B cell (primary cell): Measurements from ENCODE around the gene RGS14. TPM values are rescaled to one million over a fixed set of nuclear protein-coding genes. Genes with fewer than 3 reads are reported as not detected.

Experiments used
- ATAC-seq: fragments of 200-7000 bp; cut with Tn5 transposase; one replicate; pipeline ENCODE4 v1.10.0; 2021; ENCODE audit warnings: low read depth, mild to moderate bottlenecking, moderate number of reproducible peaks, moderate library complexity
- CTCF ChIA-PET: fragments of 350-600 bp; sonication (Branson Sonifier 250); formaldehyde crosslinking; loops from one replicate; lab custom pipeline; 2021; ENCODE audit warnings: antibody characterized with exemption, inconsistent platforms; lab: Charles Lee
- POLR2A ChIA-PET: fragments of 350-600 bp; sonication (Branson Sonifier 250); formaldehyde crosslinking; loops from one replicate; lab custom pipeline; 2021; ENCODE audit warnings: antibody characterized with exemption; lab: Charles Lee
- DNase-seq: peaks from one replicate; pipeline ENCODE4 v3.0.0; 2013
- H2AFZ ChIP-seq: 2 replicates; pipeline ENCODE4 v1.6.1; 2012; ENCODE audit warnings: mild to moderate bottlenecking, low read depth, low read length; ENCODE audit not compliant: insufficient read depth, poor library complexity, severe bottlenecking
- H3K27ac ChIP-seq, 2 donors: 1 replicate in 1 of 2; 2 replicates in 1 of 2; pipeline ENCODE4 v1.5.1; 2012 to 2013; ENCODE audit warnings: low read length in 2 of 2, mild to moderate bottlenecking in 2 of 2, moderate library complexity in 1 of 2
- H3K27me3 ChIP-seq, 4 experiments: fragments of 200-600 bp in 1 of 4; sonication (generic) in 1 of 4; replicated peaks in 1 of 4; 1 replicate in 2 of 4; 2 replicates in 2 of 4; pipeline versions ENCODE4 v1.6.1 to v1.7.0; 2013 to 2016; ENCODE audit warnings: low read length in 3 of 4, mild to moderate bottlenecking in 2 of 4, mixed read lengths in 1 of 4, moderate library complexity in 1 of 4; ENCODE audit not compliant: insufficient read depth in 4 of 4, control insufficient read depth in 3 of 4; ENCODE audit errors: control extremely low read depth in 1 of 4
- H3K36me3 ChIP-seq, 2 experiments: replicated peaks in 1 of 2; 1 replicate in 1 of 2; 2 replicates in 1 of 2; pipeline versions ENCODE4 v1.6.1 to v1.7.1; 2013; ENCODE audit warnings: low read length in 1 of 2; ENCODE audit not compliant: insufficient read depth in 2 of 2, control insufficient read depth in 1 of 2; ENCODE audit errors: control extremely low read depth in 1 of 2, extremely low read depth in 1 of 2
- H3K4me1 ChIP-seq, 2 donors: fragments of 200-600 bp in 1 of 2; sonication (generic) in 1 of 2; 1 replicate in 1 of 2; 2 replicates in 1 of 2; pipeline versions ENCODE4 v1.5.1 to v1.6.1; 2013 to 2017; ENCODE audit warnings: low read length in 2 of 2; ENCODE audit not compliant: control insufficient read depth in 2 of 2, insufficient read depth in 2 of 2
- H3K4me2 ChIP-seq: replicated peaks from 2 replicates; pipeline ENCODE3; 2012; ENCODE audit warnings: mild to moderate bottlenecking, low read depth, low read length; ENCODE audit not compliant: poor library complexity, severe bottlenecking
- H3K4me3 ChIP-seq, 5 experiments: fragments of 200-600 bp in 1 of 5; sonication (generic) in 1 of 5; 1 replicate in 3 of 5; 2 replicates in 2 of 5; pipeline versions ENCODE4 v1.5.1 to v1.7.0; 2011 to 2016; ENCODE audit warnings: low read length in 4 of 5, mild to moderate bottlenecking in 4 of 5, low read depth in 2 of 5, control low read depth in 1 of 5, moderate library complexity in 1 of 5; ENCODE audit not compliant: insufficient read depth in 1 of 5; ENCODE audit errors: control extremely low read depth in 1 of 5, extremely low read depth in 1 of 5
- H3K79me2 ChIP-seq: fragments of 200-600 bp; sonication (generic); one replicate; pipeline ENCODE4 v1.6.0; 2016; ENCODE audit warnings: low read length; ENCODE audit not compliant: control insufficient read depth, insufficient read depth
- H3K9ac ChIP-seq: fragments of 200-600 bp; sonication (generic); 2 replicates; pipeline ENCODE4 v1.6.1; 2017; ENCODE audit warnings: mild to moderate bottlenecking, low read length, moderate library complexity
- H3K9me3 ChIP-seq, 3 donors: one replicate each; pipeline versions ENCODE4 v1.6.1 to v1.7.1; 2013; ENCODE audit warnings: low read length in 2 of 3; ENCODE audit not compliant: control insufficient read depth in 2 of 3, insufficient read depth in 1 of 3; ENCODE audit errors: control extremely low read depth in 1 of 3
- H4K20me1 ChIP-seq: 2 replicates; pipeline ENCODE4 v1.6.0; 2012; ENCODE audit warnings: mild to moderate bottlenecking, low read length; ENCODE audit not compliant: insufficient read depth, control insufficient read depth, poor library complexity, severe bottlenecking
- H3K27ac Mint-ChIP-seq: one replicate; pipeline ENCODE4 v1.8.0; 2021; ENCODE audit warnings: mixed read lengths
- H3K27me3 Mint-ChIP-seq: one replicate; pipeline ENCODE4 v1.8.0; 2021; ENCODE audit warnings: mixed read lengths
- H3K4me1 Mint-ChIP-seq: one replicate; pipeline ENCODE4 v1.8.0; 2021; ENCODE audit warnings: mixed read lengths
- H3K4me3 Mint-ChIP-seq: one replicate; pipeline ENCODE4 v1.8.0; 2021; ENCODE audit warnings: mixed read lengths
- H3K9me3 Mint-ChIP-seq: one replicate; pipeline ENCODE4 v1.8.0; 2022; ENCODE audit warnings: mixed read lengths; ENCODE audit not compliant: insufficient read depth
- EZH2 ChIP-seq: IDR thresholded peaks from 2 replicates; pipeline ENCODE4 v1.6.1; 2012; ENCODE audit warnings: borderline replicate concordance, low read depth, mild to moderate bottlenecking, moderate library complexity, low read length; ENCODE audit not compliant: insufficient read depth, poor library complexity, severe bottlenecking
- WGBS: methylation state at CpG from one replicate; pipeline ENCODE4 v1.1.5; 2013; ENCODE audit warnings: missing lambda C conversion rate; ENCODE audit not compliant: insufficient coverage; 5-methylcytosine and 5-hydroxymethylcytosine counted together
- intact Hi-C: fragments of 100-400 bp; cut with micrococcal nuclease; formaldehyde crosslinking; loops from one replicate; pipeline ENCODE4 v1.10.0; 2022
- polyA plus RNA-seq: library from polyadenylated mRNA; depleted of rRNA; stranded (reverse); fragments of >200 nt; gene quantifications from 2 replicates; pipeline ENCODE4 v1.2.3, GENCODE V29; 2012
- total RNA-seq, 2 donors: library from RNA; stranded (reverse); fragments of 120-200 nt in 1 of 2; gene quantifications; 1 replicate in 1 of 2; 2 replicates in 1 of 2; pipeline versions ENCODE4 v1.2.3 to v1.2.4, GENCODE V29; 2013 to 2022
- TF ChIP-seq, protein P1 (sequence below): fragments of 200-600 bp; IDR thresholded peaks from one replicate; pipeline ENCODE4 v1.8.0; 2022; ENCODE audit warnings: antibody characterized with exemption, mild to moderate bottlenecking

The RGS14 gene
- total and polyA plus RNA-seq, 2 donors (not counting 1 experiment from before 2014, with no cell fraction given): 85.8 to 184 TPM

DNA sequence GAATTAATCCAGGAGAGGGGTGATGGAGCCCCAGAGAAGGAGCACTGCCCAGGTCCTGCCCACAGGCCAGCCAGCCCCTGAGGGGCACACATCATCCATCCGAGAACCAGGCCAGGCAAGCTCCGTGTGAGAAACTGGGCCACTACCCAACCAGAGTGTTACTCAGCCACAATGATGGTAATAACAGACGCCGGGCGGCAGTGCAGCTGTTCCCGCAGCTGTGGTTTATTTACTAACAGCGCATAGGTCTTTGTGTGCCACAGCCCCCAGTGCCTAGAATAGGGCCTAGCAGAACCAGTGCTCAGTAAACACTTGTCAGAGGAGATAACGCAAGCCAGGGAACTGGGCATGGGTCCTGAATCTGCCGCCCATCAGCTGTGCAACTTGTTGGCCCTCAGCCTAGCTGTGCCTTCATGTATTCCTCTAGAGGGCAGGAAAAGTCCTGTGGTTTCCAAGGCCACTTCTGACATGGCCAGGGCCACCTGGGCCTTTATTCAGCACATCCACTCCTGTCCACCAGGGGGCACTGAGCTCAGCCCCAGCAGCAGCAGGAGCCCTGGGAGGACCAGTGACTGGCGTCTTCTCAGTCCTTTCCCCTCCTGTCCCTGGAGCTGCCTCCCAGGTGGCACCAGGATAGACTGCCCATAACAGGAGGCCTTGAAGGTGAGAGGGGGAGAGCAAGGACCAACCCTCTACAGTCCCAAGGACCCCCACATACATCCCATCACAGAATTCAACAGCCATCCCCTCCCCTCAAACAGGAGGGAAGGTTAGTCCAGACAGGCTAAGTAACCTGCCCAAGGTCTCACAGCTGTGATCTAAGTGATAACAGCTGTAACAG, 48.2 kb upstream of the RGS14 start:
- H3K4me2 ChIP-seq: peak overlapping the region; percentile 99

More for the DNA sequence above, 48.2 kb upstream of the RGS14 start:
- H3K27ac Mint-ChIP-seq: peak overlapping the region; percentile 50
- Histone ChIP-seq H3K4me1 (peaks cover 54 to 73% of the 10 kb centered on the region in 2 donors), H3K36me3 (peaks cover 2 to 28% of the 10 kb centered on the region in 2 experiments), H2AFZ (no peak overlapping the region), H3K27ac (no peak overlapping the region), H3K4me3 (no peak overlapping the region), H4K20me1 (peaks cover 63% of the 10 kb centered on the region), H3K27me3 (no peaks in the 10 kb centered on the region), H3K9ac (no peak overlapping the region), H3K9me3 (peaks cover 0 to 2% (median 0%) of the 10 kb centered on the region in 3 donors), H3K79me2 (peaks cover 28% of the 10 kb centered on the region)
- H3K27me3 Mint-ChIP-seq: no peaks in the 10 kb centered on the region
- peak; percentile 34 for ATAC-seq
- TF ChIP-seq, protein P1, sequence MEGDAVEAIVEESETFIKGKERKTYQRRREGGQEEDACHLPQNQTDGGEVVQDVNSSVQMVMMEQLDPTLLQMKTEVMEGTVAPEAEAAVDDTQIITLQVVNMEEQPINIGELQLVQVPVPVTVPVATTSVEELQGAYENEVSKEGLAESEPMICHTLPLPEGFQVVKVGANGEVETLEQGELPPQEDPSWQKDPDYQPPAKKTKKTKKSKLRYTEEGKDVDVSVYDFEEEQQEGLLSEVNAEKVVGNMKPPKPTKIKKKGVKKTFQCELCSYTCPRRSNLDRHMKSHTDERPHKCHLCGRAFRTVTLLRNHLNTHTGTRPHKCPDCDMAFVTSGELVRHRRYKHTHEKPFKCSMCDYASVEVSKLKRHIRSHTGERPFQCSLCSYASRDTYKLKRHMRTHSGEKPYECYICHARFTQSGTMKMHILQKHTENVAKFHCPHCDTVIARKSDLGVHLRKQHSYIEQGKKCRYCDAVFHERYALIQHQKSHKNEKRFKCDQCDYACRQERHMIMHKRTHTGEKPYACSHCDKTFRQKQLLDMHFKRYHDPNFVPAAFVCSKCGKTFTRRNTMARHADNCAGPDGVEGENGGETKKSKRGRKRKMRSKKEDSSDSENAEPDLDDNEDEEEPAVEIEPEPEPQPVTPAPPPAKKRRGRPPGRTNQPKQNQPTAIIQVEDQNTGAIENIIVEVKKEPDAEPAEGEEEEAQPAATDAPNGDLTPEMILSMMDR: peak; percentile 86
- no peak for TF ChIP-seq EZH2
- ChIA-PET CTCF (interaction anchor here (0.6 to 4.9 kb wide), 34 partner anchors 9 to 844 kb away, joined by 3 to 34 read pairs (median 4); partner anchors contain the start of genes LMAN2, NHP2 and TMED9), POLR2A (interaction anchor here (0.8 to 1.2 kb wide), 3 partner anchors 9 to 773 kb away, joined by 3 read pairs; partner anchors contain the start of genes LMAN2 and RNF44)
- peak; percentile 79 for DNase-seq
- H3K9me3 Mint-ChIP-seq: no peaks in the 10 kb centered on the region
- peak overlapping the region; percentile 67 for H3K4me3 Mint-ChIP-seq
- intact Hi-C loops: loop anchor here (10.0 kb wide), 1 partner anchor 805 kb away; the partner anchor contains the start of gene N4BP3
- 69% methylated on average over 9 of the region's 10 CpGs for WGBS
- H3K4me1 Mint-ChIP-seq: peaks cover 63% of the 10 kb centered on the region
